CD4-positive, alpha-beta T cell treated with Interleukin-15 for 1 hour (primary cell): ENCODE data around the gene PKP4.
"Not testable (repeated sequence)": the region's sequence is repeated elsewhere in the genome, so short reads cannot be mapped to it uniquely, and the experiment has no call there.

ENCODE experiments used
- DNase-seq: peaks from one replicate; pipeline ENCODE4 v3.0.0-alpha.2; 2020

PKP4 gene

GRCh38 chr2:158473719-158474392 is 17.1 kb downstream of the PKP4 start:
- no peak for DNase-seq

DNA sequence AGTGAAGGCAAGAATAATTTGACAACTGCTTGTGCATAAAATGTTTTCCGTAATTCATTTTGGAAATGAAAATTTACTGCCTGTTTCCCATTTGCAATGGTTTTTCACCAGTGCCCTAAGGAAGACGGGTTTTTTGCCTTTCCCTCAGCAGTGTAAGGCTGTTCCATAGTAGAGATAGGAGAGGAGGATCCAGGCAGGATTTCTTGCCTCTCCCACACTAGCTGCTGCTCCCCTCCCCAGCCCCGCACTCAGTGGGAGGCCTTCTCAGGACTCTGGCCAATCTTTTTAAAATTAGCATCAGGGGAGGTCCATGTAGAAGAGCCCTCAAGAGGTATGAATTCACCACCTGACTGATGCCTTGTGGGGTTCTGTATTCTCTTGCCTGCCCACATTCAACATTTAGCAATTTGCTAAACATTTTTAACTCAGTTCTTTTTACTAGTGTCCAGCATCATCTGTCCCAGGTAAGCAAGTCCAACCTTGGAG is 17.8 kb downstream of the PKP4 start:
- not testable (repeated sequence) for DNase-seq

DNA sequence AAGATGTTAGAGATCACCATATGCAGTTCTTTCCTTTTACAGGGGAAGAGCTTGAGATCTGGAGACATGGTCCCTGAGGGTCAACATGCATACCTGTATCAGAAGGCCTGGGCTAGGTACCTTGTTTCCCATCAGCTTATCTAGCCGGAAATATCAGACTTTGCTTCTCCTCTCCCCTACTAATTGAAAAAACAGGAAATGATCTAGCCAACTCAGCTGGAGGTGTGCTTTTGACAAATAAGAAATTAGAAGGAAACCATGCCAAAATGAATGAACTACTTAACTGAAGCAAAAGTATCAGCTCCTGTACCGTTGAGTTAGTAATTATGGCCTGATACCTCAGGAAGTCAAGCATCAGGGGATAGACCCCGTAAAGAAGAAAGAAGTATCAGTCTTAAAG is 20.4 kb downstream of the PKP4 start:
- DNase-seq: no peak

- no peak for DNase-seq
These were observed 21.5 kb downstream of the PKP4 start for GRCh38 chr2:158478237-158478636.

DNA sequence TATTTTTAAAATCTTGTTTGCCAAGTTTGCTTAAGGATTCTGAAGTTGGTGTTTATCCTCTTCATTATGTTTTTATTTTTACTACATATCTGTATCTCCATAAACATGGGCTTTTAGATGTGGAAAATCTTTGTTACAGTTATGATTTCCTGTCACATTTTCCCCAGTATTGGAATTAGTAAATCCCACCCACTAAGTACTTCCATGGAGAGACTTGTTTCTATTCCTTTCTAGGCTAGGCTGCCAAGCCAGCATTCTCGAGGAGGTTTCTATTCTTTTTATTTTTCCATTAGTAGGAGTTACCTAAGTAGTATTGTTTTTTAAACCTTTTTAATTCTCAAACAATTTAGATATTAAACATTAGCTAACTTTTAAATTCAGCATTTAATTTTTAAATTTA is 22.1 kb downstream of the PKP4 start:
- DNase-seq: no peak

DNA sequence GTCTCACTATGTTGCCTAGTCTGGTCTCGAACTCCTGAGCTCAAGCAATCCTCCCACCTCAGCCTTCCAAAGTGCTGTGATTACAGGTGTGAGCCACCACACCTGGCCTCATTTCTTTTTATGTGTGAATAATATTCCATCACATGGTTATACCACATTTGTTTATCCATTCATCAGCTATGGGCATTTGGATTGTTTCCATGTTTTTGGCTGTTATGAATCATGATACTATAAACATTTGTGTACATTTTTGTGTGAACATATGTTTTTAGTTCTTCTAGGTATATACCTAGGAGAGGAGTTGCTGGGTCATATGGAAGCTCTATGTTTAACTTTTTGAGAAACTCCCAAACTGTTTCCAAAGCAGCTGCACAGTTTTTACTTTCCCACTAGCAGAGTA is 24.4 kb downstream of the PKP4 start:
- no peak for DNase-seq

DNA sequence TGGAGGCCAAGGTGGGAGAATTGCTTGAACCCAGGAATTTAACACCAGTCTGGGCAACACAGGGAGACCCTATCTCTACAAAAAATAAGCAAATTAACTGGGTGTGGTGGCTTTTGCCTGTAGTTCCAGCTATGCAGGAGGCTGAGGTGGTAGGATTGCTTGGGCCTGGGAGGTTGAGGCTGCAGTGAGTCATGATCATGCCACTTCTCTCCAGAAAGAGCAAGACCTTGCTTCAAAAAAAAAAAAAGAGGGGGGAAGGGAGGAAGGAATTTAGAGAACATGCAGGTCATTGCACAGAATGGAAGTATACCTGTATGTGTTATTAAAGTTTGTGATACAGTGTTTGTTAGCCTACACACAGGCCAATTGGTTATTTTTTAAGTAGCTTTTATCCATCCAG is 25.8 kb downstream of the PKP4 start:
- no peak for DNase-seq

DNA sequence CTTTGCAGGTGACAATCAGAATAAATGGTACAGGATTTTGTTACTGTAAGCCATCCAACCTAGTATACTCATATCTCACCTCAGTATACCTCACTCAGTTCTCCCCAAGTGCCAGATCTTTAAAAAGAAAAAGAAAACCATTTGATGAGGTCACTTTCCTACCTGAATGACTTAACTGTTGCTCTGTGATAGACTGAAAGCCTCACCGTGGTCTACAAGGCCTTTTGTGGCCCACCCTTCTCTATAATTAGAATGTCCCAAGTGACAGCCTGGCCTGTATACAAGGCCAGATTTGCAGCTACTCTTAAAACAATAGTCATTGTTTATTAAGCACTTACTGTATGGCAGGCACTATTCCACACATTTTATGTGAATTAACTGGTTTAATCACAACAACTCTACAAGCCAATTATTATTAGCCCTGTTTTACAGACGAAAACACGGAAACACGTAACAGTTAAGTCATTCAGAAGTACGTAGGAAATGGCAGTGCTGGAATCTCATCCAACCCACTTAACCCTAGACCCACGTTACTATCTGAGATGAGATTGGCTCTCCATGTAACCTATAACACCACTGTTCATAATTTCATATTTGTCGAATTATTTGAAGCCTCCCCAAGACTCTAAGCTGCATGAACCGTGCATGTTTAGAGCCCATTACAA is 28.3 kb downstream of the PKP4 start:
- no peak for DNase-seq

GRCh38 chr2:158486150-158486969 is 29.6 kb downstream of the PKP4 start:
- no peak for DNase-seq

GRCh38 chr2:158486970-158487325 is 30.2 kb downstream of the PKP4 start:
- DNase-seq: no peak

- DNase-seq: no peak
These were observed 30.7 kb downstream of the PKP4 start for GRCh38 chr2:158487419-158487818.

DNA sequence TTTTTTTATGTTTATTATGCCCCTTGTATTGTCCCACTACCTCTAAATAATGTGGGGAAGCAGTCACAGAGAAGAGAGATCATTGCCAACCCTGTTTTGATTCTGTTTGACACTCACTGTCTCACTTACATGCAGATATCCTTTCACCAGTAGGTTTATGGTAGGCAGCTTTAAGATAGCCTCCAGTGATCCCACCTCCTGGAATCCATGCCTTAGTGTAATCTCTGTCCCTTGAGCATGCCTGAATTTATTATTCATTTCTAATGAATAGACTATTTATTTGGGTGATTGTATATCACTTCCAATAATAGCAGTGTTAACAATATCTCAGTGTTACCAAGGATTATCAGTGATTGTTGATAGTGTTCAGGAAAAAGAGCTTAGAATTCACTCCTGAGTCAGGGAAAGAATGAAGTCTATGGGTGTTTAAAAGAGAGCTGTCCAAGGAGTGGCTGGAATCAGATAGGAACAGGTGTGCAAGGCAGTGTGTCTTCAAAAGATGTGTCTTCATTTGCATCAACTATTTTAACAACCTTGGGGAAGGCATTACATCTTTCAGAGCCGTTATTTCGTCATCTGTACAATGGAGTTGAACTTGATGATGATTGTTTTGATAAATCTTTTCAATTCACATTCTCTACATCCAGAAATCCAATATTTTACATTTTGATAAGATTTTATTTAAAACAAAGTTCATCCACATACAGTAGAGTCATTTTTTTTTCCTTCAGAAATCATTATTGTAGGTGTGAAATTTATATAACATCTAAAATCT is 31.9 kb downstream of the PKP4 start:
- no peak for DNase-seq

- no peak for DNase-seq
These were observed 32.8 kb downstream of the PKP4 start for GRCh38 chr2:158489366-158490112.

DNA sequence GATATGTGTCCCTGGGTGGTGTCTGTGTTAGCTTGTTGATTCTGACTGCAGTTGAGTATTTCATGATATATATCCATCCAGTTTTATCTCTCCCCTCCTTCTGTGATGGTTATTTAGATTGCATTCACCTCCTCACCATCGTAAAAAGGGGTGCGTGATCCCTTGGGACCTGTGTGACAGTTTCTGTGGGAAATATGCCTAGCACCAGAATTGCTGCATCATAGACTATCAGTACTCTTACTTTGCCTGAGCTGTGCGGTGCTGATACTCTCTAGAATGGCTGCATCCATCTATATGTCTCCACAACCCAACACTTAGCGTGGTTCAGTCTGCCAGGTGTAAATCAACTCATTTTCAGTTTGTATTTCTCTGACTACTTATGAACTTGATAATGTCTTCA is 34.3 kb downstream of the PKP4 start:
- no peak for DNase-seq

- DNase-seq: no peak
These were observed 36.7 kb downstream of the PKP4 start for GRCh38 chr2:158493458-158493857.

GRCh38 chr2:158495175-158495574 is 38.4 kb downstream of the PKP4 start:
- no peak for DNase-seq

GRCh38 chr2:158496986-158497385 is 40.2 kb downstream of the PKP4 start:
- DNase-seq: no peak

- no peak for DNase-seq
These were observed 40.7 kb downstream of the PKP4 start for GRCh38 chr2:158497486-158497885.

DNA sequence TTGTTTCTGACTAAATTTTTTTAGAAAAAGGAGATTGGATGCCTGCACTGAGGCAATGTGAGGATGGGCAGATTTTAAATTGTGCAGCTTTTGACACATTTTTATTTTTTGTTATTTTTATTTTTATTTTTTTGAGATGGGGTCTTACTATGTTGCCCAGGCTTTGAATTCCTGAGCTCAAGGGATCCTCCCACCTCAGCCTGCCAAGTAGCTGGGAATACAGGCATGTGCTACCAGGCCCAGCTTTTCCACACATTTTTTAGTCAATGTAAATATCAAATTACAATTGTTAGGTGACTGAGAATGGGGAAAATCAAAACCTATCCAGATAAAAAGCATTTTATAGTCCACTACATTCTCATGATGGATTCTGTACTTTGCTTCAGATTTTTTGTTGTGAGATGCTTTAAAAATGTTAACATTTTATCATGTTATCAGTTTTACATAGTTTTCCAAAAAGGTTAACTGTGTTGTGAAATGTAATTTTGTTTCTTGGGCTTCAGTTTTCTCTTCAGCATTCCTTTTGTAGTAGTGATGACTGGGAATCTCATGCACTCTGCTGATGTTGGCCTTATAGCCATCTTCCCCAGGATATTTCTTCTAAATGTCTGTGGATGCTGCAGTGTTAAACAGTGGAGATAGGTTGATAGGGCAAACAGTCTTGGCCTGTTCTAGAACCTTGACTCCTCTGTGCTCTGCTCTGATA is 41.4 kb downstream of the PKP4 start:
- DNase-seq: no peak

- DNase-seq: no peak
These were observed 42.0 kb downstream of the PKP4 start for GRCh38 chr2:158498749-158499136.

DNA sequence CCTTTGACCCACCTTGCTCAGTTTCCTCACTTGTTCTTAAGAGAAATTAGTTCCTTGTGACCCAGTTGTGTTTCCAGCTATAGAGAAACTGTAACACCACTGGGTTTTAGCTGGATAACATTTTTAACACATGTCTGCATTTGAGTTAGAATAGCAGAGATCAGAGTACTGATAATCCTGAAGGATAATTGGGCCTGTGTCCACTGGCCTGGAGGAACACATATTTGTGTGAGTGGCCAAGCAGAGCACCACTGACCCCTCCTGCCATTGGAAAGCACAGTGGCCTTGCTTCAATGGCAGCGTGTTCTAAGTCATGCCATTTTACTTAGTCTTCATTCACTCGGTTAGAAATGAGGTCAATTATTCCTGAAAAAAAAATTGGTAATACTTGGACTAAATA is 42.6 kb downstream of the PKP4 start:
- no peak for DNase-seq

GRCh38 chr2:158500333-158500732 is 43.6 kb downstream of the PKP4 start:
- DNase-seq: no peak
